Upper lobe of left lung (tissue), 6 donors: ENCODE measurements around the gene CCDC85B. TPM values are rescaled to one million over a fixed set of nuclear protein-coding genes. Genes with fewer than 3 reads are reported as not detected.
A peak's percentile ranks its signal among the peaks of the same experiment; 100 is the strongest.
"Not testable (repeated sequence)": the region's sequence is repeated elsewhere in the genome, so short reads cannot be mapped to it uniquely, and the experiment has no call there.

Source experiments
- ATAC-seq, 2 donors: fragments of 200-7000 bp; cut with Tn5 transposase; one replicate each; pipeline ENCODE4 v1.9.1; 2022; ENCODE audit warnings: mild to moderate bottlenecking in 2 of 2, moderate library complexity in 2 of 2; ENCODE audit not compliant: low FRiP score in 2 of 2
- DNase-seq, 2 donors: peaks; one replicate each; pipeline ENCODE4 v3.0.0-alpha.2; 2019 to 2020
- H3K27ac ChIP-seq, 4 donors: fragments of 200-600 bp; sonication (generic); one replicate each; pipeline ENCODE4 v1.5.1; 2016 to 2019
- H3K27me3 ChIP-seq, 4 donors: fragments of 200-600 bp; sonication (generic); one replicate each; pipeline ENCODE4 v1.5.1; 2017 to 2019
- H3K36me3 ChIP-seq, 4 donors: fragments of 200-600 bp; sonication (generic); one replicate each; pipeline ENCODE4 v1.5.1; 2016 to 2019
- H3K4me1 ChIP-seq, 4 donors: fragments of 200-600 bp; sonication (generic); one replicate each; pipeline ENCODE4 v1.5.1; 2018 to 2019
- H3K4me3 ChIP-seq, 4 donors: fragments of 200-600 bp; sonication (generic); one replicate each; pipeline ENCODE4 v1.5.1; 2017 to 2019; ENCODE audit warnings: mild to moderate bottlenecking in 2 of 4, moderate library complexity in 1 of 4
- H3K9me3 ChIP-seq, 4 donors: fragments of 200-600 bp; sonication (generic); one replicate each; pipeline ENCODE4 v1.5.1; 2018 to 2019
- CTCF ChIP-seq, 6 experiments: fragments of 450-650 bp in 4 of 6; fragments of 200-600 bp in 2 of 6; sonication (generic) in 2 of 6; IDR thresholded peaks; one replicate each; pipeline ENCODE4 v1.5.1; 2016 to 2019; ENCODE audit warnings: antibody characterized with exemption in 6 of 6
- EP300 ChIP-seq, 4 donors: sonication (generic); formaldehyde crosslinking; IDR thresholded peaks; one replicate each; pipeline ENCODE4 v1.5.1; 2017; ENCODE audit warnings: antibody characterized with exemption in 4 of 4, control low read depth in 2 of 4
- POLR2A ChIP-seq, 4 donors: fragments of 450-650 bp; IDR thresholded peaks; one replicate each; pipeline ENCODE4 v1.5.1; 2016 to 2017; ENCODE audit warnings: antibody characterized with exemption in 4 of 4, mild to moderate bottlenecking in 2 of 4
- POLR2AphosphoS5 ChIP-seq, 2 donors: sonication (generic); formaldehyde crosslinking; IDR thresholded peaks; one replicate each; pipeline ENCODE4 v1.5.1; 2017; ENCODE audit warnings: antibody characterized with exemption in 2 of 2
- WGBS, 2 donors: methylation state at CpG; one replicate each; pipeline ENCODE4 v1.1.5; 2017 to 2018; 5-methylcytosine and 5-hydroxymethylcytosine counted together
- total RNA-seq, 6 donors: library from RNA; depleted of rRNA in 4 of 6; stranded (reverse); fragments of >200 nt in 4 of 6; gene quantifications; one replicate each; pipeline versions ENCODE4 v1.1.0 to v1.2.1, GENCODE V29; 2016 to 2021
- donor health status: DM: no; HTN: no; CAD: no; lungs with moderate emphysema.
- donor health status: DM: no; HTN: yes; CAD: no; lungs with severe emphysema.

CCDC85B gene
- total RNA-seq, 6 donors from 2014 or later, result 19.9 to 69.7 (median 37.2) TPM

GRCh38 chr11:65847746-65848145 lies 42.7 kb upstream of the CCDC85B start:
- ATAC-seq, result no peak

GRCh38 chr11:65848693-65849092 lies 41.8 kb upstream of the CCDC85B start:
- not testable (repeated sequence) for H3K27me3 ChIP-seq, H3K9me3 ChIP-seq, DNase-seq, H3K4me3 ChIP-seq, H3K4me1 ChIP-seq, H3K27ac ChIP-seq, ATAC-seq
- H3K36me3 ChIP-seq, result peaks cover 6 to 32% (median 27%) of the 10 kb centered on the region in 4 donors
- WGBS, 2 donors, result 62 to 66% methylated on average over 7 of the region's 7 CpGs

More at GRCh38 chr11:65847746-65848145, 42.7 kb upstream of the CCDC85B start:
- TF ChIP-seq POLR2A (IDR thresholded peaks at IDR 0.05) (no peak), CTCF (IDR thresholded peaks at IDR 0.05) (no peak), EP300 (IDR thresholded peaks at IDR 0.05) (no peak), POLR2AphosphoS5 (IDR thresholded peaks at IDR 0.05) (no peak)
- no peak for DNase-seq
- Histone ChIP-seq H3K36me3 (peaks cover 4 to 22% (median 18%) of the 10 kb centered on the region in 4 donors), H3K4me1 (peaks cover 0 to 4% (median 0%) of the 10 kb centered on the region in 4 donors), H3K27ac (no peak overlapping the region), H3K9me3 (peaks cover 0 to 7% (median 0%) of the 10 kb centered on the region in 4 donors), H3K4me3 (no peak overlapping the region), H3K27me3 (no peaks in the 10 kb centered on the region)
- WGBS, 2 donors, result 71 to 75% methylated on average over 3 of the region's 3 CpGs

GRCh38 chr11:65849366-65849765 lies 41.1 kb upstream of the CCDC85B start:
- DNase-seq, result no peak
- Histone ChIP-seq H3K27me3 (no peaks in the 10 kb centered on the region), H3K27ac (no peak overlapping the region), H3K9me3 (peaks cover 0 to 7% (median 0%) of the 10 kb centered on the region in 4 donors), H3K36me3 (peaks cover 6 to 38% (median 34%) of the 10 kb centered on the region in 4 donors), H3K4me3 (no peak overlapping the region), H3K4me1 (peaks cover 0 to 12% (median 2%) of the 10 kb centered on the region in 4 donors)
- ATAC-seq, result peak in 1 of 2 donors; percentile 14
- 62 to 65% methylated on average over 6 to 8 of the region's 8 CpGs for WGBS, 2 donors
- no peak for TF ChIP-seq POLR2AphosphoS5 (IDR thresholded peaks at IDR 0.05)
- TF ChIP-seq CTCF (IDR thresholded peaks at IDR 0.05), result no peak
- no peak for TF ChIP-seq POLR2A (IDR thresholded peaks at IDR 0.05)

- peaks cover under 1 to 14% (median 4%) of the 10 kb centered on the region in 4 donors for H3K4me1 ChIP-seq
- DNase-seq (no peak), ATAC-seq (peak; percentile 2 to 4)
- H3K9me3 ChIP-seq, result peaks cover 0 to 7% (median 0%) of the 10 kb centered on the region in 4 donors
- H3K36me3 ChIP-seq, result peaks cover 10 to 43% (median 38%) of the 10 kb centered on the region in 4 donors
- no peak for TF ChIP-seq EP300 (IDR thresholded peaks at IDR 0.05)
- no peak for TF ChIP-seq POLR2A (IDR thresholded peaks at IDR 0.05)
- no peak for TF ChIP-seq CTCF (IDR thresholded peaks at IDR 0.05)
- no peak for TF ChIP-seq POLR2AphosphoS5 (IDR thresholded peaks at IDR 0.05)
- no peak overlapping the region for H3K27ac ChIP-seq
- H3K4me3 ChIP-seq, result no peak overlapping the region
- WGBS, 2 donors, result 62 to 67% methylated on average over 14 to 16 of the region's 16 CpGs
- no peaks in the 10 kb centered on the region for H3K27me3 ChIP-seq
Measured at GRCh38 chr11:65849771-65850216, 40.7 kb upstream of the CCDC85B start.

GRCh38 chr11:65850217-65851082 lies 40.0 kb upstream of the CCDC85B start:
- Histone ChIP-seq H3K4me3 (no peak overlapping the region), H3K4me1 (peaks cover 5 to 20% (median 7%) of the 10 kb centered on the region in 4 donors), H3K27me3 (no peaks in the 10 kb centered on the region), H3K27ac (no peak overlapping the region), H3K9me3 (peaks cover 0 to 7% (median 0%) of the 10 kb centered on the region in 4 donors), H3K36me3 (peaks cover 16 to 49% (median 45%) of the 10 kb centered on the region in 4 donors)
- 71 to 80% methylated on average over 19 of the region's 20 CpGs for WGBS, 2 donors
- TF ChIP-seq POLR2A (IDR thresholded peaks at IDR 0.05) (no peak), POLR2AphosphoS5 (IDR thresholded peaks at IDR 0.05) (no peak), CTCF (IDR thresholded peaks at IDR 0.05) (no peak), EP300 (IDR thresholded peaks at IDR 0.05) (no peak)
- ATAC-seq, result peak; percentile 7 to 11
- no peak for DNase-seq
